Right atrium auricular region (tissue), 2 donors: ENCODE data around the gene TADA3. TPM values are rescaled to one million over a fixed set of nuclear protein-coding genes. Genes with fewer than 3 reads are reported as not detected.

ENCODE experiments used
- DNase-seq: peaks from one replicate; pipeline ENCODE4 v3.0.0-alpha.2; 2019; ENCODE audit warnings: low spot score
- H3K27ac ChIP-seq, 2 donors: fragments of 200-600 bp; sonication (generic); 1 replicate in 1 of 2; 2 replicates in 1 of 2; pipeline ENCODE4 v1.5.1; 2016 to 2019
- H3K27me3 ChIP-seq, 2 donors: fragments of 200-600 bp; sonication (generic); one replicate each; pipeline versions ENCODE4 v1.5.1 to v1.6.0; 2017 to 2019
- H3K36me3 ChIP-seq: fragments of 200-600 bp; sonication (generic); one replicate; pipeline ENCODE4 v1.5.1; 2016
- H3K4me1 ChIP-seq, 2 donors: fragments of 200-600 bp; sonication (generic); one replicate each; pipeline versions ENCODE4 v1.5.1 to v1.6.0; 2017 to 2019
- H3K4me3 ChIP-seq, 2 donors: fragments of 200-600 bp; sonication (generic); 1 replicate in 1 of 2; 2 replicates in 1 of 2; pipeline ENCODE4 v1.5.1; 2017 to 2019; ENCODE audit warnings: mild to moderate bottlenecking in 1 of 2, moderate library complexity in 1 of 2
- H3K9me3 ChIP-seq, 2 donors: fragments of 200-600 bp; sonication (generic); one replicate each; pipeline ENCODE4 v1.5.1; 2019
- CTCF ChIP-seq, 2 donors: fragments of 200-600 bp; sonication (generic); IDR thresholded peaks; one replicate each; pipeline ENCODE4 v1.5.1; 2019; ENCODE audit warnings: antibody characterized with exemption in 2 of 2
- total RNA-seq, 2 donors: library from RNA; depleted of rRNA; stranded (reverse); fragments of >200 nt; gene quantifications; one replicate each; pipeline ENCODE4 v1.1.0, GENCODE V29; 2016

Gene TADA3
- total RNA-seq, 2 donors from 2014 or later: 43.6 to 57.3 TPM

DNA sequence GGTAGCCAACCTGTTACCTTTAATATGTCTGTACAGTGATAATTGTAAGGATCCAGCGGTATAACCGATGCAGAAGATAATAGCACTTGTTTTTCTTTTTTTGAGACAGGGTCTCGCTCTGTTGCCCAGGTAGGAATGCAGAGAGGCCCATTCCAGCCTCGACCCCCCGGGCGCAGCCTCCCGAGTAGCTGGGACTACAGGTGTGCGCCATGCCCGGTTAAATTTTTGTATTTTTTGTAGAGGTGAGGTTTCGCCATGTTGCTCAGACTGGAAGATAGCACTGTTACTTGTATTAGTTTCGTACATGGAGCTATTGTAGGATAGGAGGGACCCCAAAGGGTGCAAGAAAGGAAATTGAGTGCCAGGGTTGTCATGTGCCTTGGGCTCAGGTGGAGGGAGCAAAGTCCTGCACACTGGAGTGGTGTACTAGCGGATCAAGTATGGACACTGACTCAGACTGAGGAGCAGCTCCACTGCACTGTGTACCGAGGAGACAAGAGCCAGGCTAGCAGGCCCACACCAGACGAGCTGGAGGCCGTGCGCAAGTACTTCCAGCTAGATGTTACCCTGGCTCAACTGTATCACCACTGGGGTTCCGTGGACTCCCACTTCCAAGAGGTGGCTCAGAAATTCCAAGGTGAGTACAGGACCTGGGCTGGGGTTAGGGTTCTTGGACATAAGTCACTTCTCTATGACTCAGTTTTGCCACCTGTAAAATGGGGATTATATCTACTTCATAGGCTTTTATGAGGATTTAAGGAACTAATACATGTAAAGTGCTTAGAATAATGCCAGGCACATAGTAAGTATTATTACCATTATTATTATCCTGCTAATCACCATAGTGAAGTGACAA lies 41.5 kb downstream of the TADA3 start:
- Histone ChIP-seq H3K4me3 (peak overlapping the region; percentile 55 to 67), H3K9me3 (no peaks in the 10 kb centered on the region)
- TF ChIP-seq CTCF (IDR thresholded peaks at IDR 0.05): no peak

GRCh38 chr3:9749645-9750555 lies 42.4 kb downstream of the TADA3 start, which contains the start of gene OGG1:
OGG1 (plus strand) TSS chr3:9749952; CDS start chr3:9750287, 335 bp downstream.
- peaks cover 45% of the 10 kb centered on the region for H3K36me3 ChIP-seq
- TF ChIP-seq CTCF (IDR thresholded peaks at IDR 0.05): peak in 1 of 2 donors; percentile 35
- no peaks in the 10 kb centered on the region for H3K27me3 ChIP-seq
- no peaks in the 10 kb centered on the region for H3K9me3 ChIP-seq
- H3K4me3 ChIP-seq: peak within 1 kb of the TSS; percentile 55 to 67
- peaks cover 0 to 35% of the 10 kb centered on the region in 2 donors for H3K4me1 ChIP-seq
- peak; percentile 98 for DNase-seq
- peak within 1 kb of the TSS; percentile 89 to 90 for H3K27ac ChIP-seq

More for the DNA sequence above, 41.5 kb downstream of the TADA3 start:
- Histone ChIP-seq H3K4me1 (peaks cover 0 to 39% of the 10 kb centered on the region in 2 donors), H3K27me3 (no peaks in the 10 kb centered on the region), H3K36me3 (peaks cover 42% of the 10 kb centered on the region), H3K27ac (peak overlapping the region; percentile 89 to 90)
- DNase-seq: no peak

GRCh38 chr3:9749296-9749644 lies 43.0 kb downstream of the TADA3 start:
- peaks cover 45% of the 10 kb centered on the region for H3K36me3 ChIP-seq
- no peaks in the 10 kb centered on the region for H3K9me3 ChIP-seq
- no peaks in the 10 kb centered on the region for H3K27me3 ChIP-seq
- H3K27ac ChIP-seq: peak overlapping the region; percentile 89 to 90
- peaks cover 0 to 29% of the 10 kb centered on the region in 2 donors for H3K4me1 ChIP-seq
- DNase-seq: no peak
- peak overlapping the region; percentile 55 to 67 for H3K4me3 ChIP-seq
- TF ChIP-seq CTCF (IDR thresholded peaks at IDR 0.05): no peak

DNA sequence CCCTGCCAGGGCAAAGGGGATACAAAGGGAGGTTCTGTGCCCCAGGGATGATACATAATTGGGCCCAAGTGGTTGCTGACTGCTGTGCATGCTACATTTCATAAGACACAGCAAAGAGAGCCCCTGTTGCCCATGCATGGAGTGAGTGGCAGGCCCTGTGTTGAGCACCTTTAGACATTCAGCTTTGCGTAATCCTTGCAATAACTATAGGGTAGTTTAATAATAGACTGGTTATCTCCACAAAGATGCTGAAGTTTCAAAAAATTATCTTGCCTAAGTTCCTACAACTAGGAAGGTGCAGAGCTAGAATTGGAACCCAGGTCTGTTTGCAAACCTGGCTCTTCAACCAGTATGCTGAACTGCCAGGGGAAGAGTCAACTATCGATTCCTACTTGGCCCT lies 44.2 kb downstream of the TADA3 start:
- Histone ChIP-seq H3K4me1 (peaks cover 0 to 29% of the 10 kb centered on the region in 2 donors), H3K4me3 (no peak overlapping the region), H3K36me3 (peaks cover 57% of the 10 kb centered on the region), H3K27me3 (no peaks in the 10 kb centered on the region), H3K27ac (no peak overlapping the region), H3K9me3 (no peaks in the 10 kb centered on the region)
- no peak for TF ChIP-seq CTCF (IDR thresholded peaks at IDR 0.05)
- no peak for DNase-seq

GRCh38 chr3:9747267-9747666 lies 45.0 kb downstream of the TADA3 start:
- Histone ChIP-seq H3K9me3 (no peaks in the 10 kb centered on the region), H3K36me3 (peaks cover 65% of the 10 kb centered on the region), H3K4me3 (no peak overlapping the region), H3K27ac (no peak overlapping the region), H3K27me3 (no peaks in the 10 kb centered on the region), H3K4me1 (peaks cover 0 to 29% of the 10 kb centered on the region in 2 donors)
- TF ChIP-seq CTCF (IDR thresholded peaks at IDR 0.05): no peak
- DNase-seq: no peak
